Measurements from ENCODE around the gene AHCYL1.
A peak's percentile ranks its signal among the peaks of the same experiment; 100 is the strongest.

AHCYL1 gene

GRCh38 chr1:110060034-110060661 is 75.6 kb downstream of the AHCYL1 start:
- no peak overlapping the region for H3K4me3 ChIP-seq (ENCODE audit: low read depth, low read length)
- TF ChIP-seq CTCF (IDR thresholded peaks at IDR 0.05; ENCODE audit: borderline replicate concordance, insufficient read depth, low read depth, low read length): peak; percentile 97

- TF ChIP-seq CTCF (IDR thresholded peaks at IDR 0.05; ENCODE audit: borderline replicate concordance, insufficient read depth, low read depth, low read length): no peak
Observed at GRCh38 chr1:110060662-110061060, 76.1 kb downstream of the AHCYL1 start.

GRCh38 chr1:110061341-110061740 is 76.8 kb downstream of the AHCYL1 start:
- no peak overlapping the region for H3K4me3 ChIP-seq (ENCODE audit: low read depth, low read length)
- TF ChIP-seq CTCF (IDR thresholded peaks at IDR 0.05; ENCODE audit: borderline replicate concordance, insufficient read depth, low read depth, low read length): no peak

More at GRCh38 chr1:110060662-110061060, 76.1 kb downstream of the AHCYL1 start:
- H3K4me3 ChIP-seq (ENCODE audit: low read depth, low read length): no peak overlapping the region

- H3K4me3 ChIP-seq (ENCODE audit: low read depth, low read length): no peak overlapping the region
- no peak for TF ChIP-seq CTCF (IDR thresholded peaks at IDR 0.05; ENCODE audit: borderline replicate concordance, insufficient read depth, low read depth, low read length)
Observed at GRCh38 chr1:110062612-110063011, 78.0 kb downstream of the AHCYL1 start.

GRCh38 chr1:110063781-110064180 is 79.2 kb downstream of the AHCYL1 start:
- TF ChIP-seq CTCF (IDR thresholded peaks at IDR 0.05; ENCODE audit: borderline replicate concordance, insufficient read depth, low read depth, low read length): no peak
- no peak overlapping the region for H3K4me3 ChIP-seq (ENCODE audit: low read depth, low read length)

- TF ChIP-seq CTCF (IDR thresholded peaks at IDR 0.05; ENCODE audit: borderline replicate concordance, insufficient read depth, low read depth, low read length): no peak
- H3K4me3 ChIP-seq (ENCODE audit: low read depth, low read length): no peak overlapping the region
Observed at GRCh38 chr1:110064576-110065337, 80.2 kb downstream of the AHCYL1 start.

- H3K4me3 ChIP-seq (ENCODE audit: low read depth, low read length): no peak overlapping the region
- no peak for TF ChIP-seq CTCF (IDR thresholded peaks at IDR 0.05; ENCODE audit: borderline replicate concordance, insufficient read depth, low read depth, low read length)
Observed at GRCh38 chr1:110065841-110066240, 81.3 kb downstream of the AHCYL1 start.

Data from GM12875 (cell line).